Mammary epithelial cell (primary cell): Measurements from ENCODE around the gene KLHL1.

Experiments used
- EZH2 ChIP-seq: IDR thresholded peaks from 2 replicates; pipeline ENCODE4 v1.6.1; 2012; ENCODE audit warnings: low read length, inconsistent platforms, borderline replicate concordance
- TF ChIP-seq, protein P1 (sequence below), 2 donors: IDR thresholded peaks in 1 of 2; conservative IDR thresholded peaks in 1 of 2; 2 replicates each; pipeline ENCODE4 v1.5.1; 2011 to 2012; ENCODE audit warnings: inconsistent platforms in 2 of 2, low read length in 2 of 2, mild to moderate bottlenecking in 2 of 2, control low read depth in 1 of 2, low read depth in 1 of 2; ENCODE audit not compliant: insufficient read depth in 1 of 2; ENCODE audit errors: extremely low read depth in 1 of 2

- TF ChIP-seq, protein P1, sequence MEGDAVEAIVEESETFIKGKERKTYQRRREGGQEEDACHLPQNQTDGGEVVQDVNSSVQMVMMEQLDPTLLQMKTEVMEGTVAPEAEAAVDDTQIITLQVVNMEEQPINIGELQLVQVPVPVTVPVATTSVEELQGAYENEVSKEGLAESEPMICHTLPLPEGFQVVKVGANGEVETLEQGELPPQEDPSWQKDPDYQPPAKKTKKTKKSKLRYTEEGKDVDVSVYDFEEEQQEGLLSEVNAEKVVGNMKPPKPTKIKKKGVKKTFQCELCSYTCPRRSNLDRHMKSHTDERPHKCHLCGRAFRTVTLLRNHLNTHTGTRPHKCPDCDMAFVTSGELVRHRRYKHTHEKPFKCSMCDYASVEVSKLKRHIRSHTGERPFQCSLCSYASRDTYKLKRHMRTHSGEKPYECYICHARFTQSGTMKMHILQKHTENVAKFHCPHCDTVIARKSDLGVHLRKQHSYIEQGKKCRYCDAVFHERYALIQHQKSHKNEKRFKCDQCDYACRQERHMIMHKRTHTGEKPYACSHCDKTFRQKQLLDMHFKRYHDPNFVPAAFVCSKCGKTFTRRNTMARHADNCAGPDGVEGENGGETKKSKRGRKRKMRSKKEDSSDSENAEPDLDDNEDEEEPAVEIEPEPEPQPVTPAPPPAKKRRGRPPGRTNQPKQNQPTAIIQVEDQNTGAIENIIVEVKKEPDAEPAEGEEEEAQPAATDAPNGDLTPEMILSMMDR (conservative IDR thresholded peaks at IDR 0.05 in 1 of 2, IDR thresholded peaks at IDR 0.05 in 1 of 2; ENCODE audit: extremely low read depth in 1 of 2, insufficient read depth in 1 of 2, low read depth in 1 of 2, low read length in 2 of 2), result no peak
- no peak for TF ChIP-seq EZH2
These were observed 160.7 kb downstream of the KLHL1 start for GRCh38 chr13:69947582-69947981.
